OCI-LY1 (cell line): ENCODE data around the gene REST.
"Not testable (repeated sequence)": the region's sequence is repeated elsewhere in the genome, so short reads cannot be mapped to it uniquely, and the experiment has no call there.

Experiments used
- EZH2 ChIP-seq: fragments of 200-600 bp; sonication (generic), shearing (Covaris generic); IDR thresholded peaks from 2 replicates; pipeline ENCODE4 v1.8.0; 2017; ENCODE audit warnings: borderline replicate concordance, mixed run types, mild to moderate bottlenecking, antibody characterized with exemption, low read length, moderate library complexity, mixed read lengths
- TF ChIP-seq, protein P1 (sequence below): fragments of 200-600 bp; sonication (generic), shearing (Covaris generic); IDR thresholded peaks from 2 replicates; pipeline ENCODE4 v1.5.1; 2017; ENCODE audit warnings: mild to moderate bottlenecking, antibody characterized with exemption, low read length, moderate library complexity, mixed read lengths

DNA sequence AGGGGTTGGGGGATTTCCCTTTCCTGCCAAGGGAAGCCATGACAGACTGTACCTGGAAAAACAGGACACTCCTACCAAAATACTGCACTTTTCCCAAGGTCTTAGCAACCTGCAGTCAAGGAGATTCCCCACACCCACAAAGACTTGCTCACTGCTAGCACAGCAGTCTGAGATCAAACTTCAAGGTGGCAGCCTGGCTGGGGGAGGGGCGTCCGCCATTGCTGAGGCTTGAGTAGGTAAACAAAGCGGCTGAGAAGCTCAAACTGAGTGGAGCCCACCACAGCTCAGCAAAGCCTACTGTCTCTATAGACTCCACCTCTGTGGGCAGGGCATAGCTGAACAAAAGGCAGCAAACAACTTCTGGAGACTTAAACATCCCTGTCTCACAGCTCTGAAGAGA is 23.2 kb upstream of the REST start:
- TF ChIP-seq, protein P1, sequence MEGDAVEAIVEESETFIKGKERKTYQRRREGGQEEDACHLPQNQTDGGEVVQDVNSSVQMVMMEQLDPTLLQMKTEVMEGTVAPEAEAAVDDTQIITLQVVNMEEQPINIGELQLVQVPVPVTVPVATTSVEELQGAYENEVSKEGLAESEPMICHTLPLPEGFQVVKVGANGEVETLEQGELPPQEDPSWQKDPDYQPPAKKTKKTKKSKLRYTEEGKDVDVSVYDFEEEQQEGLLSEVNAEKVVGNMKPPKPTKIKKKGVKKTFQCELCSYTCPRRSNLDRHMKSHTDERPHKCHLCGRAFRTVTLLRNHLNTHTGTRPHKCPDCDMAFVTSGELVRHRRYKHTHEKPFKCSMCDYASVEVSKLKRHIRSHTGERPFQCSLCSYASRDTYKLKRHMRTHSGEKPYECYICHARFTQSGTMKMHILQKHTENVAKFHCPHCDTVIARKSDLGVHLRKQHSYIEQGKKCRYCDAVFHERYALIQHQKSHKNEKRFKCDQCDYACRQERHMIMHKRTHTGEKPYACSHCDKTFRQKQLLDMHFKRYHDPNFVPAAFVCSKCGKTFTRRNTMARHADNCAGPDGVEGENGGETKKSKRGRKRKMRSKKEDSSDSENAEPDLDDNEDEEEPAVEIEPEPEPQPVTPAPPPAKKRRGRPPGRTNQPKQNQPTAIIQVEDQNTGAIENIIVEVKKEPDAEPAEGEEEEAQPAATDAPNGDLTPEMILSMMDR: not testable (repeated sequence)
- TF ChIP-seq EZH2: not testable (repeated sequence)
